GM21447 (cell line): ENCODE results near the gene CCNO.

ENCODE experiments used
- ATAC-seq: cut with Tn5 transposase; IDR thresholded peaks from one replicate; pipeline ENCODE4 v1.9.1; 2021; ENCODE audit not compliant: unreplicated experiment

The CCNO gene

GRCh38 chr5:55222985-55223811 lies 10.2 kb downstream of the CCNO start:
- ATAC-seq = no peak

GRCh38 chr5:55222092-55222984 lies 11.1 kb downstream of the CCNO start:
- no peak for ATAC-seq

- no peak for ATAC-seq
Observed at GRCh38 chr5:55220433-55221185, 12.8 kb downstream of the CCNO start.

- no peak for ATAC-seq
Observed at GRCh38 chr5:55219770-55220169, 13.6 kb downstream of the CCNO start.

- ATAC-seq = no peak
Observed at GRCh38 chr5:55218967-55219366, 14.4 kb downstream of the CCNO start.

- no peak for ATAC-seq
Observed at GRCh38 chr5:55211184-55211874, 22.1 kb downstream of the CCNO start.

GRCh38 chr5:55205001-55205400 lies 28.4 kb downstream of the CCNO start:
- ATAC-seq = no peak

GRCh38 chr5:55191165-55191564 lies 42.2 kb downstream of the CCNO start:
- ATAC-seq = no peak

GRCh38 chr5:55188656-55189540 lies 44.5 kb downstream of the CCNO start:
- no peak for ATAC-seq

- ATAC-seq = no peak
Observed at GRCh38 chr5:55187370-55187769, 46.0 kb downstream of the CCNO start.
